SK-MEL-5 (cell line): ENCODE measurements around the gene ZNF213. TPM values are rescaled to one million over a fixed set of nuclear protein-coding genes. Genes with fewer than 3 reads are reported as not detected.

ENCODE experiments used
- DNase-seq: peaks from one replicate; pipeline ENCODE4 v3.0.0-alpha.2; 2016; ENCODE audit warnings: low read depth, low spot score
- in situ Hi-C: cut with HindIII; loops from 2 replicates; pipeline ENCODE4 v1.10.0; 2016; ENCODE audit warnings: low sequenced_read_pairs, high pct_unique_total_duplicates, low pct_unique_long_range_greater_than_20kb
- total RNA-seq: library from RNA; depleted of rRNA; stranded (reverse); fragments of >200 nt; shearing (Covaris generic); gene quantifications from 2 replicates; pipeline ENCODE4 v1.2.3, GENCODE V29; 2014

The ZNF213 gene
- total RNA-seq, 1 experiment from 2014 or later, result 0.85 TPM

- no peak for DNase-seq
- in situ Hi-C loops, result no loop called here
Observed at GRCh38 chr16:3142770-3143169, 7.9 kb downstream of the ZNF213 start.

GRCh38 chr16:3143189-3143588, 8.4 kb downstream of the ZNF213 start:
- in situ Hi-C loops, result no loop called here
- no peak for DNase-seq

GRCh38 chr16:3143598-3144320, 8.9 kb downstream of the ZNF213 start:
- in situ Hi-C loops, result no loop called here

GRCh38 chr16:3144321-3144983, 9.6 kb downstream of the ZNF213 start:
- in situ Hi-C loops, result no loop called here

More at GRCh38 chr16:3143598-3144320, 8.9 kb downstream of the ZNF213 start:
- no peak for DNase-seq

GRCh38 chr16:3145151-3145550, 10.3 kb downstream of the ZNF213 start:
- in situ Hi-C loops, result no loop called here
- DNase-seq, result no peak

More at GRCh38 chr16:3144321-3144983, 9.6 kb downstream of the ZNF213 start:
- DNase-seq, result no peak

GRCh38 chr16:3145660-3146059, 10.8 kb downstream of the ZNF213 start:
- DNase-seq, result no peak

GRCh38 chr16:3147046-3147756, 12.4 kb downstream of the ZNF213 start:
- DNase-seq, result no peak
- in situ Hi-C loops, result no loop called here

More at GRCh38 chr16:3145660-3146059, 10.8 kb downstream of the ZNF213 start:
- in situ Hi-C loops, result no loop called here

GRCh38 chr16:3147757-3148104, 12.9 kb downstream of the ZNF213 start:
- no peak for DNase-seq
- in situ Hi-C loops, result no loop called here

GRCh38 chr16:3148256-3149192, 13.7 kb downstream of the ZNF213 start:
- in situ Hi-C loops, result no loop called here
- DNase-seq, result no peak

- no peak for DNase-seq
- in situ Hi-C loops, result no loop called here
Observed at GRCh38 chr16:3149193-3149530, 14.3 kb downstream of the ZNF213 start.

GRCh38 chr16:3149630-3150345, 15.0 kb downstream of the ZNF213 start:
- in situ Hi-C loops, result no loop called here
- peak; percentile 50 for DNase-seq

GRCh38 chr16:3150346-3151218, 15.8 kb downstream of the ZNF213 start:
- in situ Hi-C loops, result no loop called here
- DNase-seq, result peak; percentile 97

- DNase-seq, result no peak
- in situ Hi-C loops, result no loop called here
Observed at GRCh38 chr16:3152027-3152276, 17.1 kb downstream of the ZNF213 start.

- in situ Hi-C loops, result no loop called here
- peak; percentile 94 for DNase-seq
Observed at GRCh38 chr16:3152277-3152990, 17.6 kb downstream of the ZNF213 start.

GRCh38 chr16:3152991-3153368, 18.2 kb downstream of the ZNF213 start:
- in situ Hi-C loops, result no loop called here
- DNase-seq, result no peak

GRCh38 chr16:3155181-3155580, 20.4 kb downstream of the ZNF213 start:
- DNase-seq, result no peak
- in situ Hi-C loops, result no loop called here
